OCI-LY7 (cell line): ENCODE results near the gene CEP164. TPM values are rescaled to one million over a fixed set of nuclear protein-coding genes. Genes with fewer than 3 reads are reported as not detected.

Source experiments
- BruUV-seq: library from RNA; stranded (reverse); fragments of 400-500 nt; replicated peaks from 2 replicates; lab custom pipeline; 2021; lab: Mats Ljungman, UMichigan
- CTCF ChIA-PET: fragments of 300-600 bp; sonication (Branson Sonifier 250); formaldehyde crosslinking; loops from one replicate; lab custom pipeline; 2022; ENCODE audit warnings: antibody characterized with exemption; ENCODE audit not compliant: unreplicated experiment; lab: Charles Lee
- POLR2A ChIA-PET: fragments of 300-600 bp; sonication (Branson Sonifier 250); formaldehyde crosslinking; loops from one replicate; lab custom pipeline; 2022; ENCODE audit warnings: antibody characterized with exemption; lab: Charles Lee
- DNase-seq: peaks from one replicate; pipeline ENCODE4 v3.0.0-alpha.2; 2015; ENCODE audit warnings: low spot score
- H2AFZ ChIP-seq: fragments of 200-600 bp; sonication (generic), shearing (Covaris generic); 2 replicates; pipeline ENCODE4 v1.6.1; 2014; ENCODE audit warnings: mild to moderate bottlenecking, antibody characterized with exemption, low read length, moderate library complexity
- H3K27ac ChIP-seq: fragments of 200-600 bp; sonication (generic); 2 replicates; pipeline ENCODE4 v1.5.1; 2014; ENCODE audit warnings: mixed run types, low read depth, mild to moderate bottlenecking, moderate library complexity, low read length, inconsistent platforms; ENCODE audit not compliant: poor library complexity, severe bottlenecking
- H3K36me3 ChIP-seq: fragments of 200-600 bp; sonication (generic); 2 replicates; pipeline ENCODE4 v1.6.1; 2014; ENCODE audit warnings: mild to moderate bottlenecking, antibody characterized with exemption, low read length, moderate library complexity, mixed read lengths; ENCODE audit not compliant: insufficient read depth
- H3K4me1 ChIP-seq: fragments of 200-600 bp; sonication (generic); 2 replicates; pipeline ENCODE4 v1.5.1; 2014; ENCODE audit warnings: mild to moderate bottlenecking, low read length; ENCODE audit not compliant: insufficient read depth, poor library complexity, severe bottlenecking
- H3K4me2 ChIP-seq: fragments of 200-600 bp; sonication (generic); 2 replicates; pipeline ENCODE4 v1.6.1; 2014; ENCODE audit warnings: mild to moderate bottlenecking, low read length
- H3K4me3 ChIP-seq: fragments of 200-600 bp; sonication (generic); 2 replicates; pipeline ENCODE4 v1.5.1; 2014; ENCODE audit warnings: mild to moderate bottlenecking, low read depth, low read length; ENCODE audit not compliant: poor library complexity, severe bottlenecking
- H3K79me2 ChIP-seq: fragments of 200-600 bp; sonication (generic); 2 replicates; pipeline ENCODE4 v1.6.1; 2016; ENCODE audit warnings: low read depth, mild to moderate bottlenecking, low read length, moderate library complexity, mixed read lengths; ENCODE audit not compliant: insufficient read depth
- H3K9me2 ChIP-seq: fragments of 200-600 bp; sonication (generic); 2 replicates; pipeline ENCODE4 v1.6.1; 2016; ENCODE audit warnings: mild to moderate bottlenecking, low read length, mixed read lengths; ENCODE audit not compliant: insufficient read depth
- H3K9me3 ChIP-seq: fragments of 200-600 bp; sonication (generic); 2 replicates; pipeline ENCODE4 v1.6.1; 2014; ENCODE audit warnings: mild to moderate bottlenecking, mixed run types, low read length, mixed read lengths
- H4K20me1 ChIP-seq: fragments of 200-600 bp; sonication (generic); 2 replicates; pipeline ENCODE4 v1.6.1; 2014; ENCODE audit warnings: mild to moderate bottlenecking, antibody characterized with exemption, low read length, moderate library complexity, mixed read lengths; ENCODE audit not compliant: insufficient read depth
- EZH2phosphoT487 ChIP-seq: fragments of 200-600 bp; sonication (generic); IDR thresholded peaks from 2 replicates; pipeline ENCODE4 v1.6.1; 2018; ENCODE audit warnings: low read depth, borderline replicate concordance, mild to moderate bottlenecking, mixed run types, antibody characterized with exemption, low read length, moderate library complexity, mixed read lengths
- intact Hi-C: fragments of 100-400 bp; cut with micrococcal nuclease; formaldehyde crosslinking; loops from one replicate; pipeline ENCODE4 v1.10.0; 2022; ENCODE audit not compliant: unreplicated experiment
- total RNA-seq, 2 experiments: library from RNA; depleted of rRNA in 1 of 2; stranded (reverse); fragments of >200 nt in 1 of 2; shearing (Covaris generic) in 1 of 2; gene quantifications; 2 replicates each; pipeline ENCODE4 v1.2.3, GENCODE V29; 2014 to 2022
- TF ChIP-seq, protein P1 (sequence below): fragments of 200-600 bp; sonication (generic); conservative IDR thresholded peaks from 2 replicates; pipeline ENCODE4 v1.5.1; 2014; ENCODE audit warnings: mild to moderate bottlenecking, antibody characterized with exemption, low read length, moderate library complexity, mixed read lengths

The CEP164 gene
- total RNA-seq, 2 experiments from 2014 or later: 25.3 to 48.7 TPM

DNA sequence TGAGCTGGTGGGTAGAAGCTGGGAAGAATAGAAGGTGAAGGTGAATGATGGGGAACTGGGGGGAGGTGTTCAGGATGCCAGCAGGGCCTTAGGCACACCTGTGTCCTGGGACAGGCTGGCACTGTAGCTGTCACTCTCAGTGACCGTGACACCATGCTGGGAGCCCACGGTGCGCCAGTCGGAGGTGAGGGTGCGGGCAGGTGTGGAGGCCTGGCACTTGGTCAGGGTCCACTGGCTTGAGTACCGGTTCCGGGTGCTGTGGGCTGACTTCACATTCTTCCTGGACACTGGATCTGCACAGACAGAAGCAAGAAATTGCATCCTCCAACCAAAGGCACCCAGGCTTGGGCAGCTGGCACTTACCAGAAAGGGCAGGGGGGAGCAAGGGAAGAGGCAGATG is 103.8 kb downstream of the CEP164 start:
- no TSS peak for BruUV-seq
- Histone ChIP-seq H3K9me3 (no peaks in the 10 kb centered on the region), H3K4me1 (no peaks in the 10 kb centered on the region), H3K9me2 (no peaks in the 10 kb centered on the region), H4K20me1 (no peaks in the 10 kb centered on the region), H3K27ac (no peak overlapping the region), H2AFZ (no peak overlapping the region), H3K4me3 (no peak overlapping the region), H3K36me3 (no peaks in the 10 kb centered on the region), H3K79me2 (no peaks in the 10 kb centered on the region), H3K4me2 (no peak overlapping the region)
- POLR2A ChIA-PET: no interaction called here
- intact Hi-C loops: no loop called here
- TF ChIP-seq, protein P1, sequence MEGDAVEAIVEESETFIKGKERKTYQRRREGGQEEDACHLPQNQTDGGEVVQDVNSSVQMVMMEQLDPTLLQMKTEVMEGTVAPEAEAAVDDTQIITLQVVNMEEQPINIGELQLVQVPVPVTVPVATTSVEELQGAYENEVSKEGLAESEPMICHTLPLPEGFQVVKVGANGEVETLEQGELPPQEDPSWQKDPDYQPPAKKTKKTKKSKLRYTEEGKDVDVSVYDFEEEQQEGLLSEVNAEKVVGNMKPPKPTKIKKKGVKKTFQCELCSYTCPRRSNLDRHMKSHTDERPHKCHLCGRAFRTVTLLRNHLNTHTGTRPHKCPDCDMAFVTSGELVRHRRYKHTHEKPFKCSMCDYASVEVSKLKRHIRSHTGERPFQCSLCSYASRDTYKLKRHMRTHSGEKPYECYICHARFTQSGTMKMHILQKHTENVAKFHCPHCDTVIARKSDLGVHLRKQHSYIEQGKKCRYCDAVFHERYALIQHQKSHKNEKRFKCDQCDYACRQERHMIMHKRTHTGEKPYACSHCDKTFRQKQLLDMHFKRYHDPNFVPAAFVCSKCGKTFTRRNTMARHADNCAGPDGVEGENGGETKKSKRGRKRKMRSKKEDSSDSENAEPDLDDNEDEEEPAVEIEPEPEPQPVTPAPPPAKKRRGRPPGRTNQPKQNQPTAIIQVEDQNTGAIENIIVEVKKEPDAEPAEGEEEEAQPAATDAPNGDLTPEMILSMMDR: no peak
- CTCF ChIA-PET: no interaction called here
- DNase-seq: no peak

DNA sequence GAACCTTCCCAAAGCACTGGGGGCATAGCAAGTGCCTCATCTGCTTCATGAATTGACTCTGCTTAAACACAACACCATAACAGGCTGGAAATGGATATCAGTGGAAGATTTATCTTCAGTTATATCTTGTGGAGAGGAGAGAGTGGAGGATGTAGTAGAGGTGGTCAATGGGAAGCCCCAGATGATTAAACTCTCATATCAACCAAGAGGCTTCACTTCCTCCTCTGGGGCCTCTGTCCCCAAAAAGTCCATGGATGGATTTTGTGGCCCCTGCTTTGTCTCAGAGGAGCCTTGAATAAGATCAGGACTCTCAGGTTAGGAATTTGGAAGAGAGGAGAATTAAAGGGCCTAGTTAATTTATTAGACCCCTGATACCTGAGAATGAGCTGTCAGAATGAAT is 106.1 kb downstream of the CEP164 start:
- DNase-seq: no peak
- intact Hi-C loops: no loop called here

DNA sequence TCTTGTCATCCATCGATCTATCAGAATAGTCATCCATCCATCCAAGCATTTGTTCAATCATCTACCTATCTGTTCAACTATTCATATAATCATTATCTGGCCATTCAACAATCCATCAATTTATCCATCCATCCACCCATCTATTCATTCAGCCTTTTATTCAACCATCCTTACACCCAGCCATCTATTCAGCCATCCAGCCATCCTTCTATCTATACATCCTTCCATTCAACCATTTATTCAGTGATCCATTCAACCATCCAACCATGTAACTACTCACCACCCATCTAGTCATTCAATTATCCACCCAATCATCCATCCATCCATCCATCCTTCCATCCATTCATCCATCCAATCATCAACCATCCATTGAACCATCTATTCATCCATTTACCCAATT is 106.8 kb downstream of the CEP164 start:
- Histone ChIP-seq H3K4me3 (no peak overlapping the region), H3K79me2 (no peaks in the 10 kb centered on the region), H3K4me2 (no peak overlapping the region), H3K4me1 (no peaks in the 10 kb centered on the region), H3K36me3 (no peaks in the 10 kb centered on the region), H3K27ac (no peak overlapping the region), H4K20me1 (no peaks in the 10 kb centered on the region), H3K9me3 (no peaks in the 10 kb centered on the region), H3K9me2 (no peaks in the 10 kb centered on the region), H2AFZ (no peak overlapping the region)
- TF ChIP-seq EZH2phosphoT487: no peak
- TF ChIP-seq, protein P1: no peak
- POLR2A ChIA-PET: no interaction called here
- BruUV-seq: no TSS peak
- CTCF ChIA-PET: no interaction called here
- DNase-seq: no peak
- intact Hi-C loops: no loop called here

More for the DNA sequence above, 106.1 kb downstream of the CEP164 start:
- Histone ChIP-seq H2AFZ (no peak overlapping the region), H3K36me3 (no peaks in the 10 kb centered on the region), H4K20me1 (no peaks in the 10 kb centered on the region), H3K9me2 (no peaks in the 10 kb centered on the region), H3K4me1 (no peaks in the 10 kb centered on the region), H3K4me2 (no peak overlapping the region), H3K79me2 (no peaks in the 10 kb centered on the region), H3K9me3 (no peaks in the 10 kb centered on the region), H3K4me3 (no peak overlapping the region), H3K27ac (no peak overlapping the region)
- ChIA-PET CTCF (no interaction called here), POLR2A (no interaction called here)
- BruUV-seq: no TSS peak
- TF ChIP-seq EZH2phosphoT487: no peak
- TF ChIP-seq, protein P1: no peak
